DND-41 (cell line): ENCODE measurements around the gene SHISA2.
"Not testable (repeated sequence)": the region's sequence is repeated elsewhere in the genome, so short reads cannot be mapped to it uniquely, and the experiment has no call there.

ENCODE experiments used
- EZH2 ChIP-seq: IDR thresholded peaks from 3 replicates; pipeline ENCODE4 v1.6.1; 2012; ENCODE audit warnings: borderline replicate concordance, low read depth, mild to moderate bottlenecking, moderate library complexity, low read length, inconsistent platforms; ENCODE audit not compliant: severe bottlenecking
- TF ChIP-seq, protein P1 (sequence below): IDR thresholded peaks from 2 replicates; pipeline ENCODE4 v1.5.1; 2012; ENCODE audit warnings: borderline replicate concordance, low read length, moderate library complexity, mild to moderate bottlenecking; ENCODE audit not compliant: poor library complexity, severe bottlenecking; ENCODE audit errors: extremely low read depth

GRCh38 chr13:26068372-26068771 lies 16.6 kb upstream of the SHISA2 start:
- not testable (repeated sequence) for TF ChIP-seq EZH2
- TF ChIP-seq, protein P1, sequence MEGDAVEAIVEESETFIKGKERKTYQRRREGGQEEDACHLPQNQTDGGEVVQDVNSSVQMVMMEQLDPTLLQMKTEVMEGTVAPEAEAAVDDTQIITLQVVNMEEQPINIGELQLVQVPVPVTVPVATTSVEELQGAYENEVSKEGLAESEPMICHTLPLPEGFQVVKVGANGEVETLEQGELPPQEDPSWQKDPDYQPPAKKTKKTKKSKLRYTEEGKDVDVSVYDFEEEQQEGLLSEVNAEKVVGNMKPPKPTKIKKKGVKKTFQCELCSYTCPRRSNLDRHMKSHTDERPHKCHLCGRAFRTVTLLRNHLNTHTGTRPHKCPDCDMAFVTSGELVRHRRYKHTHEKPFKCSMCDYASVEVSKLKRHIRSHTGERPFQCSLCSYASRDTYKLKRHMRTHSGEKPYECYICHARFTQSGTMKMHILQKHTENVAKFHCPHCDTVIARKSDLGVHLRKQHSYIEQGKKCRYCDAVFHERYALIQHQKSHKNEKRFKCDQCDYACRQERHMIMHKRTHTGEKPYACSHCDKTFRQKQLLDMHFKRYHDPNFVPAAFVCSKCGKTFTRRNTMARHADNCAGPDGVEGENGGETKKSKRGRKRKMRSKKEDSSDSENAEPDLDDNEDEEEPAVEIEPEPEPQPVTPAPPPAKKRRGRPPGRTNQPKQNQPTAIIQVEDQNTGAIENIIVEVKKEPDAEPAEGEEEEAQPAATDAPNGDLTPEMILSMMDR = not testable (repeated sequence)
